Measurements from ENCODE around the gene ST8SIA1.

The ST8SIA1 gene

DNA sequence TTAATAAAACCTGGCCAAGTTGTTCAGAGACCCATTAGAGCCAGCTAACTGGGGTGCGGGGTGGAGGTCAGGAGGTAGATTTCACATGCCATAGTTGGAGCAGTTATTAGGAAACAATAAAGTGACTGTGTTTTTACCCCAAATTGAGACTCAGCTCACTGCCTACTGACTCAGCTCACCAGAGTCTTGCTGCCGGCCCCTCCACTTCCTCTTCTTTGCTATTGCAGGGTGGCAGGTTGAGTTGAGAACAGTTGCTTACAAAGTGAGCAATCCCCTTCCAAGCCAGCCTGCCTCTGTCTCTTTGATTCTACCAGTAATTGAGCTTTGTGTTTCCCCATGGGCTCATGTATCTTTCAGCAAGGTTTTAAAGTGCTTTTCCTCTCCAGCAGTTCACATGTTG, 12.9 kb downstream of the ST8SIA1 start:
- H3K36me3 ChIP-seq (ENCODE audit: insufficient read depth, low read length): no peaks in the 10 kb centered on the region
- no peak overlapping the region for H3K27ac ChIP-seq
- H3K9me3 ChIP-seq (ENCODE audit: low read depth, low read length): no peaks in the 10 kb centered on the region
- H3K9ac ChIP-seq (ENCODE audit: insufficient read length): no peak overlapping the region
- H3K4me3 ChIP-seq: no peak overlapping the region
- TF ChIP-seq POLR2AphosphoS5 (IDR thresholded peaks at IDR 0.05; ENCODE audit: borderline replicate concordance, low read depth, low read length) (no peak), EZH2 (IDR thresholded peaks at IDR 0.05) (no peak), FOXP2 (optimal IDR thresholded peaks at IDR 0.05; ENCODE audit: control extremely low read depth, extremely low read length, insufficient read depth) (no peak)
- DNase-seq (ENCODE audit: low read depth, low spot score): no peak

DNA sequence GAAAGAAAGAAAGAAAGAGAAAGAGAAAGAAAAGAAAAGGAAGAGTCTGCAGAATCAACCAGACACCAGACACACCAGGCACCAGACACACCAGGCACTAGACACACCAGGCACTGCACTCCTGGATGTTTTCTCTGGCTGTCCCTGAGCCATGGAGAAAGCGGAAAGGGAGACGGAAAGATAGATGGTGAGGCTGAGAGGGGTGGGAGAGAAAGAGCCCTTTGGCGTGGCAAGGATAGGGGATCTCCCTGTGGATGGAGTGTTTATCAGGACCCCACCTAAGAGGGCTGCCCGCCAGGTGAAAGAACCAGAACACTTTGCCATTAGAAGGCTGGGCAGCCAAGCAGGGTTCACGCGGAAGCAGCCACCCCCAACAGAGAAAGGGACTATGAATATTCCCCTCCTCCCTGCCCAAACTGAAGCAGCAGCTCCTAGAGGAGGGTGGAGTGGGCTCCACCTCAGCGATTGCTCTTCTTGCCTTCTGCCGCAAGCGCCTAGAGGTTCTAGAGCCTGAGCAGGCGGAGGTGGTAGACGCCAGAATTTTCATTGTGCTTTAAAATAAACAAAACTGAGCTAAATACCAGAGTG, 13.4 kb downstream of the ST8SIA1 start:
- H3K9me3 ChIP-seq (ENCODE audit: low read depth, low read length): no peaks in the 10 kb centered on the region
- H3K4me3 ChIP-seq: no peak overlapping the region
- no peak for DNase-seq (ENCODE audit: low read depth, low spot score)
- TF ChIP-seq FOXP2 (optimal IDR thresholded peaks at IDR 0.05; ENCODE audit: control extremely low read depth, extremely low read length, insufficient read depth) (no peak), POLR2AphosphoS5 (IDR thresholded peaks at IDR 0.05; ENCODE audit: borderline replicate concordance, low read depth, low read length) (no peak), EZH2 (IDR thresholded peaks at IDR 0.05) (no peak)
- no peaks in the 10 kb centered on the region for H3K36me3 ChIP-seq (ENCODE audit: insufficient read depth, low read length)
- H3K9ac ChIP-seq (ENCODE audit: insufficient read length): no peak overlapping the region
- H3K27ac ChIP-seq: no peak overlapping the region

DNA sequence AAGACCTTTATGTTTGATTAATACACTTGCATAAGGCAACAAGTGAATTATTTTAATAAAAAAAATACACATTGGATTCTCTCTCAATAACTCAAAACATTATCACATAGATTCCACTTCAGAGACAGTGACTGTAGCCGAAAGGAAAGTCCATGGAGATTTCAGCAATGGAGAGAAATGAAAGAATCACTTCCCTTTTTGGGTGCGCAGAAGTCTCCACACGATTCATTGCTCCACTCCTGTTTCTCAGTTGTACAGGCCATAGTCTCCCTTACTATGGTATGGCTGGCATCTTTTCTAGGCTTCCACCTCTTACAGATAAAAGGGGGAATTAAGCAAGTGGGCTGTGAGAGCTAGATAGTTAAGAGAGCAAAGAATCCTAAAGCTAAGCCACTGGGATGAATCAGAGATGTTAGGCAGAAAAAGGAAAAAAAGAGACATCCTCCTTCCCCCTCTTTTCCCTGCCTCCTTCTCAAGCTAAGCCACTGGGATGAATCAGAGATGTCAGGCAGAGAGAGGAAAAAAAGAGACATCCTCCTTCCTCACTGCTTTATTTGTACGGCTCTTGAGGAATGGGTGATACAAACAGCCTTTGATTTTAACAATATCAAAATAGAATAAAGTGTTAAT, 16.3 kb downstream of the ST8SIA1 start:
- Histone ChIP-seq H3K27ac (no peak overlapping the region), H3K9me3 (ENCODE audit: low read depth, low read length) (no peaks in the 10 kb centered on the region), H3K4me3 (no peak overlapping the region), H3K9ac (ENCODE audit: insufficient read length) (no peak overlapping the region), H3K36me3 (ENCODE audit: insufficient read depth, low read length) (no peaks in the 10 kb centered on the region)
- DNase-seq (ENCODE audit: low read depth, low spot score): no peak
- TF ChIP-seq EZH2 (IDR thresholded peaks at IDR 0.05): no peak
- TF ChIP-seq FOXP2 (optimal IDR thresholded peaks at IDR 0.05; ENCODE audit: control extremely low read depth, extremely low read length, insufficient read depth): no peak
- no peak for TF ChIP-seq POLR2AphosphoS5 (IDR thresholded peaks at IDR 0.05; ENCODE audit: borderline replicate concordance, low read depth, low read length)

DNA sequence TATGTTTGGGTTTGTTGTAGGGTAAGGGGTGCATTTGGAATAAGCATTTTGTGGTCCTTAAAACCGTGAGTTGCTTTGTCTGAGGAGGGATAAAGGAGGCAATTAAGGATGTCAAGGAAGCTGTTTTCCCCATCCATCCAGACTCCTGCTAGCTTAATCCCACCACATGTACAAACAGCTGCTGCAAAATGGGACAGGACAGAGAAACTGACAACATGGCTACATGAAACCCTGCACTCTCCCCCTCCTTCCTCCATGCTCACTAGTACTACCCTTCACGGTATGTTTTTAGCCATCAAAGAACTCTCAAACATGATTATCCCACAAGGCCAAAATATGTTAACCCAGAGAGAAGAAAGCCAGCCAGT, 20.6 kb downstream of the ST8SIA1 start:
- Histone ChIP-seq H3K27ac (no peak overlapping the region), H3K9me3 (ENCODE audit: low read depth, low read length) (no peaks in the 10 kb centered on the region), H3K9ac (ENCODE audit: insufficient read length) (no peak overlapping the region), H3K4me3 (no peak overlapping the region), H3K36me3 (ENCODE audit: insufficient read depth, low read length) (no peaks in the 10 kb centered on the region)
- no peak for DNase-seq (ENCODE audit: low read depth, low spot score)
- no peak for TF ChIP-seq POLR2AphosphoS5 (IDR thresholded peaks at IDR 0.05; ENCODE audit: borderline replicate concordance, low read depth, low read length)
- TF ChIP-seq FOXP2 (optimal IDR thresholded peaks at IDR 0.05; ENCODE audit: control extremely low read depth, extremely low read length, insufficient read depth): no peak
- TF ChIP-seq EZH2 (IDR thresholded peaks at IDR 0.05): no peak

DNA sequence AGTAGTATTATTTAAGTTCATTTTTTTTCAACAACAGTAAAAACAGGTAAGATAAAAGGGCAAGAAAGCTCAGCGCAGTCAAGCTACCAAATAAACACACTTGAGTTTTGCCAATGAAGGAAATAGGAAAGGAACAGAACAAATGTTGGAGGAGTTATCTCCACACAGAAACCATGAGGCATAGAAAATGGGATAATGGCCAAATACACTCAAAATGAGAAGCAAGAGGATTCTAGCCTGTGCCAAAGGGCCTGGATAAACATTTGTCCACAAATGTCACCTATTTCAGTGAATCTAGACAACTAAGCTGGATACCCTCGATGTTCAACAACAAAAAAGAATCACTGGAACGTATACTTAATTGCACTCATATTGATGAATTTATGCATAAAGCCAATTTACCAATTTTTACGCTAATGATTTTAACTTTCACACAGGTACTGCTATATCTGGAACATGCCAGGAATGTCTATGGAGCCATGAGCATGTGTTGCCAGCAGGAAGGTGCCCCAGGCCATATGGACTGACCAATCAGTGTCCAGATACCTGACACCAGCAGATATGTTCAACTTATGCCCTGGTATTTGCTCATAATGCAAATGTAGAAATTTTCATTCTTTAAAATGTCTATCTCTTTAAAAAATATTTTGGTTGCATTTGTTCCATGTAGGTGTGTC, 21.1 kb downstream of the ST8SIA1 start:
- no peaks in the 10 kb centered on the region for H3K9me3 ChIP-seq (ENCODE audit: low read depth, low read length)
- no peak for DNase-seq (ENCODE audit: low read depth, low spot score)
- H3K36me3 ChIP-seq (ENCODE audit: insufficient read depth, low read length): no peaks in the 10 kb centered on the region
- no peak overlapping the region for H3K27ac ChIP-seq
- no peak for TF ChIP-seq POLR2AphosphoS5 (IDR thresholded peaks at IDR 0.05; ENCODE audit: borderline replicate concordance, low read depth, low read length)
- no peak for TF ChIP-seq FOXP2 (optimal IDR thresholded peaks at IDR 0.05; ENCODE audit: control extremely low read depth, extremely low read length, insufficient read depth)
- no peak for TF ChIP-seq EZH2 (IDR thresholded peaks at IDR 0.05)
- H3K9ac ChIP-seq (ENCODE audit: insufficient read length): no peak overlapping the region
- H3K4me3 ChIP-seq: no peak overlapping the region

DNA sequence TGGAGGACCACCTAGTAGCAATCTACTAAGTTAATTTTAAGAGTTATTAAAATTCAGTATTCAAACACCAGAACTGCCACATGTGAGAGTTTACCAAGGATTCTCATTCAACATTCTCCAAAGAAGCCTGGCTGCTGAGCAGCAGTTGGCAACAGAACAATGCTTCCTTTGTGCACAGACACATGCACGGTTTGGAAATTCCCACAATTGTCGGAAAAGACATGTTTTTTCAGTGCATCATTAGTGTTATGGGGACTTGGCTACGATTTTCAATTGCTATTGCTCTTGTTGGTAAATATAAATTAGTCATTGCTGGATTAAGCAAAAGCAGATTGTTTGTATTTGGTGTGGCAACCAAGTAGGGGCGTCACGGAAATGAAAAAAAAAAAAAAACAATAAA, 22.2 kb downstream of the ST8SIA1 start:
- no peaks in the 10 kb centered on the region for H3K36me3 ChIP-seq (ENCODE audit: insufficient read depth, low read length)
- H3K9me3 ChIP-seq (ENCODE audit: low read depth, low read length): no peaks in the 10 kb centered on the region
- no peak overlapping the region for H3K27ac ChIP-seq
- no peak for DNase-seq (ENCODE audit: low read depth, low spot score)
- H3K9ac ChIP-seq (ENCODE audit: insufficient read length): no peak overlapping the region
- H3K4me3 ChIP-seq: no peak overlapping the region
- TF ChIP-seq EZH2 (IDR thresholded peaks at IDR 0.05): no peak
- no peak for TF ChIP-seq POLR2AphosphoS5 (IDR thresholded peaks at IDR 0.05; ENCODE audit: borderline replicate concordance, low read depth, low read length)
- TF ChIP-seq FOXP2 (optimal IDR thresholded peaks at IDR 0.05; ENCODE audit: control extremely low read depth, extremely low read length, insufficient read depth): no peak

DNA sequence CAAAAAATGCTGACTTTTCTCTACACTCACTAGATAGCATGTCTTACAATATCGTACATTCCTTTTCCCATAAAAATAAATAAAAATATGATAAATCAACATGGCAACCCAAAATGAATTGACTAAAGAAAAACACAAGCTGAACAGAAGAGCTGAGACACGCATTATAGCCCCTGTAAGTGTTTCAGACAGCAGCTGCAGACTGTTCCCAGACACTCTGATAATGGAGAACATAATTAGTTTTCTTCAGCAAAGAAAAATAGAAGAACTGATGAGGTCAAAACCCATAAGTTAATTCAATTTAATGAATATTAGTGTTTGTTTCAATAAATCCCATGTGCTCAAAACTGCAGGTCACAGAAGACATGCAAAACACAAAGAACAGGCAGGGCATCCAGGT, 23.8 kb downstream of the ST8SIA1 start:
- no peak for DNase-seq (ENCODE audit: low read depth, low spot score)
- TF ChIP-seq EZH2 (IDR thresholded peaks at IDR 0.05) (no peak), FOXP2 (optimal IDR thresholded peaks at IDR 0.05; ENCODE audit: control extremely low read depth, extremely low read length, insufficient read depth) (no peak), POLR2AphosphoS5 (IDR thresholded peaks at IDR 0.05; ENCODE audit: borderline replicate concordance, low read depth, low read length) (no peak)
- H3K27ac ChIP-seq: no peak overlapping the region
- no peaks in the 10 kb centered on the region for H3K36me3 ChIP-seq (ENCODE audit: insufficient read depth, low read length)
- no peak overlapping the region for H3K9ac ChIP-seq (ENCODE audit: insufficient read length)
- H3K9me3 ChIP-seq (ENCODE audit: low read depth, low read length): no peaks in the 10 kb centered on the region
- no peak overlapping the region for H3K4me3 ChIP-seq

DNA sequence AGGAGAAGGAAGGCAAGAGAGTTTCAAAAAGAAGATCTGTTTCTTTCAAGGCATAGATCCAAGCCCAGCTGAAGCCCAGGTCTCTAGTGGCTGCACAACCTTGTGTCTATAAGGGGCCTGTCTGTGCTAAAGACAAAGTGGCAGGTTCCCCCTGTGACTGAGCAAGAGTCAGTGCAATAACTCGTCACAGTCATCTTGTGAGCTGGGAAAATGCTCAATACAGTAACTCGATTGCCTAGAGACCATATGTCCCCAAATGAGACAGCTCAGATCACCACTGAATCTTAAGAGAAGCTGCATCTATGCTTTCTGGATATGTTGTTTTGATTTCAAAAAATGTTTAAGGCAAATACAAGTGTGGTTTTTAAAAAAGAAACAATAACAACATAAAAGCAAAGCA, 24.2 kb downstream of the ST8SIA1 start:
- no peaks in the 10 kb centered on the region for H3K36me3 ChIP-seq (ENCODE audit: insufficient read depth, low read length)
- TF ChIP-seq POLR2AphosphoS5 (IDR thresholded peaks at IDR 0.05; ENCODE audit: borderline replicate concordance, low read depth, low read length): no peak
- TF ChIP-seq EZH2 (IDR thresholded peaks at IDR 0.05): no peak
- no peak for TF ChIP-seq FOXP2 (optimal IDR thresholded peaks at IDR 0.05; ENCODE audit: control extremely low read depth, extremely low read length, insufficient read depth)
- no peak overlapping the region for H3K4me3 ChIP-seq
- H3K27ac ChIP-seq: no peak overlapping the region
- DNase-seq (ENCODE audit: low read depth, low spot score): no peak
- H3K9ac ChIP-seq (ENCODE audit: insufficient read length): no peak overlapping the region
- no peaks in the 10 kb centered on the region for H3K9me3 ChIP-seq (ENCODE audit: low read depth, low read length)

Data from SK-N-MC (cell line).